Astrocyte (in vitro differentiated cells and primary cell): Measurements from ENCODE around the gene C2CD4C. TPM values are rescaled to one million over a fixed set of nuclear protein-coding genes. Genes with fewer than 3 reads are reported as not detected.

Experiments used
- DNase-seq: peaks from one replicate; pipeline ENCODE4 v3.0.0-alpha.2; 2010; ENCODE audit warnings: low read depth
- FAIRE-seq: peaks from 2 replicates; lab custom pipeline; 2011; peaks lifted over from hg19 to GRCh38; lab: Jason Lieb, UNC
- H2AFZ ChIP-seq: 2 replicates; pipeline ENCODE4 v1.6.0; 2012; ENCODE audit warnings: low read depth, low read length, inconsistent platforms
- H3K27ac ChIP-seq: 2 replicates; pipeline ENCODE4 v1.5.1; 2011; ENCODE audit warnings: low read depth, low read length, inconsistent platforms
- H3K27me3 ChIP-seq: 2 replicates; pipeline ENCODE4 v1.6.0; 2011; ENCODE audit warnings: low read length, inconsistent platforms; ENCODE audit not compliant: insufficient read depth
- H3K36me3 ChIP-seq: 2 replicates; pipeline ENCODE4 v1.5.1; 2011; ENCODE audit warnings: low read length, inconsistent platforms; ENCODE audit not compliant: insufficient read depth
- H3K4me1 ChIP-seq: 2 replicates; pipeline ENCODE4 v1.5.1; 2011; ENCODE audit warnings: low read length, inconsistent platforms; ENCODE audit not compliant: insufficient read depth
- H3K4me2 ChIP-seq: 2 replicates; pipeline ENCODE4 v1.6.0; 2012; ENCODE audit warnings: low read length, inconsistent platforms
- H3K4me3 ChIP-seq: 2 replicates; pipeline ENCODE4 v1.5.1; 2011; ENCODE audit warnings: low read depth, mild to moderate bottlenecking, low read length, inconsistent platforms; ENCODE audit not compliant: insufficient read depth
- H3K79me2 ChIP-seq: 2 replicates; pipeline ENCODE4 v1.6.0; 2012; ENCODE audit warnings: mild to moderate bottlenecking, low read length, inconsistent platforms; ENCODE audit not compliant: insufficient read depth
- H3K9ac ChIP-seq: 2 replicates; pipeline ENCODE4 v1.6.0; 2012; ENCODE audit warnings: mild to moderate bottlenecking, low read length, inconsistent platforms
- H3K9me3 ChIP-seq: 2 replicates; pipeline ENCODE4 v1.5.1; 2012; ENCODE audit warnings: low read depth, mild to moderate bottlenecking, low read length, inconsistent platforms; ENCODE audit not compliant: insufficient read depth
- H4K20me1 ChIP-seq: 2 replicates; pipeline ENCODE4 v1.6.0; 2012; ENCODE audit warnings: low read length, inconsistent platforms; ENCODE audit not compliant: insufficient read depth
- H3K27ac Mint-ChIP-seq: one replicate; pipeline ENCODE4 v1.8.0; 2021; ENCODE audit warnings: mild to moderate bottlenecking, mixed read lengths; ENCODE audit not compliant: unreplicated experiment
- H3K27me3 Mint-ChIP-seq: one replicate; pipeline ENCODE4 v1.8.0; 2021; ENCODE audit warnings: low read depth, mixed read lengths; ENCODE audit not compliant: unreplicated experiment
- H3K36me3 Mint-ChIP-seq: one replicate; pipeline ENCODE4 v1.8.0; 2021; ENCODE audit warnings: low read depth, mixed read lengths; ENCODE audit not compliant: unreplicated experiment
- H3K4me1 Mint-ChIP-seq: one replicate; pipeline ENCODE4 v1.8.0; 2021; ENCODE audit warnings: low read depth, mixed read lengths; ENCODE audit not compliant: unreplicated experiment
- H3K4me3 Mint-ChIP-seq: one replicate; pipeline ENCODE4 v1.8.0; 2021; ENCODE audit warnings: mild to moderate bottlenecking, moderate library complexity, mixed read lengths; ENCODE audit not compliant: unreplicated experiment
- H3K9me3 Mint-ChIP-seq: one replicate; pipeline ENCODE4 v1.8.0; 2021; ENCODE audit warnings: mild to moderate bottlenecking, mixed read lengths; ENCODE audit not compliant: unreplicated experiment
- EZH2 ChIP-seq: IDR thresholded peaks from 2 replicates; pipeline ENCODE4 v1.6.1; 2012; ENCODE audit warnings: mild to moderate bottlenecking, low read length, inconsistent platforms; ENCODE audit not compliant: insufficient read depth
- total RNA-seq: library from RNA; stranded (reverse); gene quantifications from 2 replicates; pipeline ENCODE4 v1.2.1, GENCODE V29; 2021
- TF ChIP-seq, protein P1 (sequence below): IDR thresholded peaks from 2 replicates; pipeline ENCODE4 v1.5.1; 2011; ENCODE audit warnings: low read depth, mild to moderate bottlenecking, inconsistent platforms, low read length, moderate library complexity; ENCODE audit not compliant: insufficient read depth

The C2CD4C gene
- total RNA-seq, 1 donor from 2014 or later: 3.4 TPM

DNA sequence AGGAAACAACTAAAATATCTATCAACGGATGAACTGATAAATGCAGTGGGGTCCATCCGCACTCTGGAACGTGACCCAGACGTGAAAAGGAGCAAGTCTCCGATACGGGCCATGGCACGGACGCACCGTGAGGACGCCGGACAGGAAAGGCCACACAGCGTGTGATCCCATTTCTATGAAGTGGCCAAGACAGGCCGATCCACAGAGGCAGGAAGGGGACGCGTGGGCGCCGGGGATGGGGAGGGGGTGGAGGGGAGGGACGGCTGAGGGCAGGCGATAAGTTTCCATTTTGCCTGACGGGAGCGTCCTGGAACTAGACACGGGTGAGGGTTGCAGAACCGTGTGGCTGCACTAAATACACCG, 38.1 kb upstream of the C2CD4C start:
- Histone ChIP-seq H3K4me1 (no peaks in the 10 kb centered on the region), H3K27me3 (no peaks in the 10 kb centered on the region), H3K4me3 (no peak overlapping the region), H3K4me2 (no peak overlapping the region), H3K36me3 (no peaks in the 10 kb centered on the region), H3K79me2 (no peaks in the 10 kb centered on the region), H2AFZ (no peak overlapping the region), H4K20me1 (no peaks in the 10 kb centered on the region), H3K9ac (no peak overlapping the region), H3K27ac (no peak overlapping the region), H3K9me3 (peaks cover 10% of the 10 kb centered on the region)
- no peak for TF ChIP-seq EZH2
- TF ChIP-seq, protein P1, sequence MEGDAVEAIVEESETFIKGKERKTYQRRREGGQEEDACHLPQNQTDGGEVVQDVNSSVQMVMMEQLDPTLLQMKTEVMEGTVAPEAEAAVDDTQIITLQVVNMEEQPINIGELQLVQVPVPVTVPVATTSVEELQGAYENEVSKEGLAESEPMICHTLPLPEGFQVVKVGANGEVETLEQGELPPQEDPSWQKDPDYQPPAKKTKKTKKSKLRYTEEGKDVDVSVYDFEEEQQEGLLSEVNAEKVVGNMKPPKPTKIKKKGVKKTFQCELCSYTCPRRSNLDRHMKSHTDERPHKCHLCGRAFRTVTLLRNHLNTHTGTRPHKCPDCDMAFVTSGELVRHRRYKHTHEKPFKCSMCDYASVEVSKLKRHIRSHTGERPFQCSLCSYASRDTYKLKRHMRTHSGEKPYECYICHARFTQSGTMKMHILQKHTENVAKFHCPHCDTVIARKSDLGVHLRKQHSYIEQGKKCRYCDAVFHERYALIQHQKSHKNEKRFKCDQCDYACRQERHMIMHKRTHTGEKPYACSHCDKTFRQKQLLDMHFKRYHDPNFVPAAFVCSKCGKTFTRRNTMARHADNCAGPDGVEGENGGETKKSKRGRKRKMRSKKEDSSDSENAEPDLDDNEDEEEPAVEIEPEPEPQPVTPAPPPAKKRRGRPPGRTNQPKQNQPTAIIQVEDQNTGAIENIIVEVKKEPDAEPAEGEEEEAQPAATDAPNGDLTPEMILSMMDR: no peak
- H3K27ac Mint-ChIP-seq: no peak overlapping the region
- H3K4me1 Mint-ChIP-seq: no peaks in the 10 kb centered on the region
- no peaks in the 10 kb centered on the region for H3K27me3 Mint-ChIP-seq
- no peak overlapping the region for H3K4me3 Mint-ChIP-seq
- peaks cover 20% of the 10 kb centered on the region for H3K36me3 Mint-ChIP-seq
- peaks cover 5% of the 10 kb centered on the region for H3K9me3 Mint-ChIP-seq
- no peak for FAIRE-seq
- DNase-seq: no peak

DNA sequence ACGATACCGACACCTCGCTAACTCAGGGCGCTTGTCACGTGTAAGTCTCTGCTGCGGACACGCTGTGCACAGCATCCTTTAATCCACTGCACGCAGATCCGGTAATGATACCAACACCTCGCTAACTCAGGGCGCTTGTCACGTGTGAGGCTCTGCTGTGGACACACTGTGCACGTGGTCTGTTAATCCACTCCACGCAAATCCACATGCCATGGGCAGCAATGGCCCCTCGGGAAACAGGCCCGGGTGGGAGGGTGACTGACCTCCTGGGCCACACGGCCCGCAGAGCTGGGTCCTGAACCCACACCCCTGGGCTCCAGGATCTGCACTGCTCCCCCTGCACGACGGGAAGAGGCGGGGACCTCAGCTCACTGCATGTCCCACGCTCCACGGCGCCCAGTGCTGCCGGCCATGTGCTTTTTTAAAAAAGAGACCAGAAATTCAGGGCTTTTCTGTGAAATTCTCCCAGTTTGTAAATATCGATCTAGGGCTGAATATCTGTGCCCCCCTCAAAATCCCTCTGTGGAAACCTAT, 35.8 kb upstream of the C2CD4C start:
- H3K27ac ChIP-seq: no peak overlapping the region
- Mint-ChIP-seq H3K9me3 (no peaks in the 10 kb centered on the region), H3K27ac (no peak overlapping the region), H3K36me3 (peaks cover 18% of the 10 kb centered on the region), H3K4me3 (no peak overlapping the region), H3K4me1 (no peaks in the 10 kb centered on the region), H3K27me3 (no peaks in the 10 kb centered on the region)
- no peaks in the 10 kb centered on the region for H3K4me1 ChIP-seq
- no peaks in the 10 kb centered on the region for H3K27me3 ChIP-seq
- DNase-seq: no peak
- H3K4me3 ChIP-seq: no peak overlapping the region
- FAIRE-seq: no peak
- H3K9me3 ChIP-seq: no peaks in the 10 kb centered on the region
- TF ChIP-seq, protein P1: no peak
- TF ChIP-seq EZH2: no peak
- no peak overlapping the region for H2AFZ ChIP-seq
- no peaks in the 10 kb centered on the region for H3K36me3 ChIP-seq
- H4K20me1 ChIP-seq: no peaks in the 10 kb centered on the region
- H3K9ac ChIP-seq: no peak overlapping the region
- no peaks in the 10 kb centered on the region for H3K79me2 ChIP-seq
- no peak overlapping the region for H3K4me2 ChIP-seq

DNA sequence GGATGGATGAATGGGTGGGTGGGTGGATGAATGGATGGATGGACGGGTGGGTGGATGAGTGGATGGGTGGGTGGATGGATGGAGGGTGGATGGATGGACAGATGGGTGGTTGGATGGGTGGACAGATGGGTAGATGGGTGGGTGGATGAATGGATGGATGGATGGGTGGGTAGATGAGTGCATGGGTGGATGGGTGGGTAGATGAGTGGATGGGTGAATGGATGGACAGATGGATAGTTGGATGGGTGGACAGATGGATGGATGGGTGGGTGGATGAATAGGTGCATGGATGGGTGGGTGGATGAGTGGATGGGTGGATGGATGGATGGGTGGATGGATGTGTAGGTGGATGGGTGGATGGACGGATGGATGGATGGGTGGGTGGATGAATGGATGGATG, 34.1 kb upstream of the C2CD4C start:
- FAIRE-seq: no peak
- Mint-ChIP-seq H3K4me1 (no peaks in the 10 kb centered on the region), H3K36me3 (peaks cover 18% of the 10 kb centered on the region), H3K9me3 (no peaks in the 10 kb centered on the region), H3K27ac (no peak overlapping the region), H3K27me3 (no peaks in the 10 kb centered on the region), H3K4me3 (no peak overlapping the region)
- Histone ChIP-seq H3K27me3 (no peaks in the 10 kb centered on the region), H3K9me3 (no peaks in the 10 kb centered on the region), H3K27ac (no peak overlapping the region), H3K36me3 (no peaks in the 10 kb centered on the region), H2AFZ (no peak overlapping the region), H4K20me1 (no peaks in the 10 kb centered on the region), H3K4me1 (no peaks in the 10 kb centered on the region), H3K4me2 (no peak overlapping the region), H3K79me2 (no peaks in the 10 kb centered on the region), H3K9ac (no peak overlapping the region), H3K4me3 (no peak overlapping the region)
- TF ChIP-seq, protein P1: no peak
- no peak for TF ChIP-seq EZH2
- no peak for DNase-seq
